Measurements from ENCODE around the gene LAG3. TPM values are rescaled to one million over a fixed set of nuclear protein-coding genes. Genes with fewer than 3 reads are reported as not detected.

The LAG3 gene
- total RNA-seq, 4 donors from 2014 or later: 0.60 to 1.4 TPM; not detected in 2

- Histone ChIP-seq H3K27me3 (no peaks in the 10 kb centered on the region), H3K9me3 (no peaks in the 10 kb centered on the region), H3K36me3 (peaks cover 19% of the 10 kb centered on the region), H3K4me1 (peaks cover 67% of the 10 kb centered on the region), H3K27ac (no peak overlapping the region), H3K4me3 (no peak overlapping the region)
- no peak for DNase-seq (ENCODE audit: low spot score in 2 of 2)
- 78% methylated on average over 8 of the region's 12 CpGs for WGBS
- no peak for TF ChIP-seq POLR2AphosphoS5 (IDR thresholded peaks at IDR 0.05)
- TF ChIP-seq CTCF (IDR thresholded peaks at IDR 0.05): no peak
Observed at GRCh38 chr12:6770094-6770493, 2.2 kb upstream of the LAG3 start.

GRCh38 chr12:6770600-6770999 lies 1.7 kb upstream of the LAG3 start:
- WGBS: 82% methylated on average over 10 of the region's 10 CpGs
- peak overlapping the region; percentile 4 for H3K27ac ChIP-seq

GRCh38 chr12:6771091-6771495 lies 1.2 kb upstream of the LAG3 start:
- no peak overlapping the region for H3K4me3 ChIP-seq
- TF ChIP-seq POLR2AphosphoS5 (IDR thresholded peaks at IDR 0.05): no peak
- no peak for TF ChIP-seq CTCF (IDR thresholded peaks at IDR 0.05)
- no peak for TF ChIP-seq EP300 (IDR thresholded peaks at IDR 0.05)
- TF ChIP-seq POLR2A (IDR thresholded peaks at IDR 0.05): no peak
- WGBS: 77% methylated on average over 4 of the region's 4 CpGs
- no peak for DNase-seq (ENCODE audit: low spot score in 2 of 2)
- H3K27ac ChIP-seq: peak overlapping the region; percentile 4
- H3K9me3 ChIP-seq: no peaks in the 10 kb centered on the region
- H3K4me1 ChIP-seq: peaks cover 57% of the 10 kb centered on the region
- no peaks in the 10 kb centered on the region for H3K27me3 ChIP-seq
- peaks cover 19% of the 10 kb centered on the region for H3K36me3 ChIP-seq

More at GRCh38 chr12:6770600-6770999, 1.7 kb upstream of the LAG3 start:
- H3K27me3 ChIP-seq: no peaks in the 10 kb centered on the region
- TF ChIP-seq CTCF (IDR thresholded peaks at IDR 0.05): no peak
- TF ChIP-seq POLR2AphosphoS5 (IDR thresholded peaks at IDR 0.05): no peak
- TF ChIP-seq EP300 (IDR thresholded peaks at IDR 0.05): no peak
- TF ChIP-seq POLR2A (IDR thresholded peaks at IDR 0.05): no peak
- H3K36me3 ChIP-seq: peaks cover 19% of the 10 kb centered on the region
- no peak for DNase-seq (ENCODE audit: low spot score in 2 of 2)
- H3K4me3 ChIP-seq: no peak overlapping the region
- H3K4me1 ChIP-seq: peaks cover 62% of the 10 kb centered on the region
- H3K9me3 ChIP-seq: no peaks in the 10 kb centered on the region

GRCh38 chr12:6771509-6772330 lies 600 bp upstream of the LAG3 start:
- 73% methylated on average over 12 of the region's 12 CpGs for WGBS
- H3K27ac ChIP-seq: peak overlapping the region; percentile 4
- H3K4me3 ChIP-seq: no peak overlapping the region
- no peaks in the 10 kb centered on the region for H3K9me3 ChIP-seq
- DNase-seq (ENCODE audit: low spot score in 2 of 2): no peak
- peaks cover 19% of the 10 kb centered on the region for H3K36me3 ChIP-seq
- H3K4me1 ChIP-seq: peaks cover 57% of the 10 kb centered on the region
- no peaks in the 10 kb centered on the region for H3K27me3 ChIP-seq
- TF ChIP-seq CTCF (IDR thresholded peaks at IDR 0.05) (peak in 1 of 2 donors; percentile 6), EP300 (IDR thresholded peaks at IDR 0.05) (no peak)

GRCh38 chr12:6772726-6773589 lies 638 bp downstream of the LAG3 start:
- 86% methylated on average over 17 of the region's 21 CpGs for WGBS
- Histone ChIP-seq H3K27me3 (no peaks in the 10 kb centered on the region), H3K27ac (no peak overlapping the region), H3K36me3 (peaks cover 19% of the 10 kb centered on the region), H3K4me1 (peaks cover 52% of the 10 kb centered on the region), H3K4me3 (peak overlapping the region; percentile 9), H3K9me3 (no peaks in the 10 kb centered on the region)
- TF ChIP-seq POLR2AphosphoS5 (IDR thresholded peaks at IDR 0.05): no peak
- TF ChIP-seq EP300 (IDR thresholded peaks at IDR 0.05): no peak
- TF ChIP-seq CTCF (IDR thresholded peaks at IDR 0.05): no peak
- no peak for TF ChIP-seq POLR2A (IDR thresholded peaks at IDR 0.05)
- no peak for DNase-seq (ENCODE audit: low spot score in 2 of 2)
